Measurements from ENCODE around the gene PPP1R11.
"Not testable (repeated sequence)": the region's sequence is repeated elsewhere in the genome, so short reads cannot be mapped to it uniquely, and the experiment has no call there.

PPP1R11 gene

DNA sequence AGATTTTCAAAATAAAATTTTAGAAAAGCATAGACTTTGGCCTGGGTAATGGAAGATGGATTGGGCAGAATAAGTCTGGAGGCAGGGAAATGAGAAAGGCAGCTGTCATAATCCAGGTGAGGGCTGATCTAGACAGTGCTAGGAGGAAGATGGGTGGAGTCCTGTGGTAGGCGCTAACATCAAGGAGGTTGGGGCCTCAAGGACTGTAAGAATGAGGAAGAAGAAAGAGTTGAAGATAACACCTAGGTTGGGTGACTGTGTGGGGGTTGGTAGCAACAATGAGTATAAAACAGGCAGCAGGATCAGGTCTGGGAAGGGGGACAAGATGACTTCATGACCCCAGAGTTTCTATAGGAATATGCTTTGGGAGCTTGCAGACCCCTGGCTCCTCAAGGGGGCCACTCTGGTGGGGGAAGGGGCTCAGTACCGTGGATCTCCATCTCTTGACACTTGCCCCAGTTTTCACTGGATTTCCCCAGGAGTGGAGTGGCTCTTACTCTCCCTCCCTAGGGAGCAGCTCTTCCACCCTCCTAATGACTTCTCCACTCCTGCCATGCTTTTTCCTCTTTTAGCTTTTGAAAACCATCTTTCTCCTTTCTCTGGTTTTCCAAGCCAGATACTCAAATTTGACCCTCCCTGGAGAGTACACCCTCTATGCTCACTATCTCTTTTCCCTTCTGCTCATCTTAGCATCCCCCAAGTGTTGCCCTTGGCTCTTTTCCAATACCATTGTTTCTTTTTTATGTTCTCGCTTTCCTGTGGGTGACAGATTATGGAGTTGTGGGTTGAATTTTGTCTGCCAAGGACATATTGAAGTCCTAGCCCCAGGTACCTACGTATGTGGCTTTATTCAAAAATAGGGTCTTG is 31.1 kb downstream of the PPP1R11 start:
- no peak for DNase-seq (ENCODE audit: low read depth)

DNA sequence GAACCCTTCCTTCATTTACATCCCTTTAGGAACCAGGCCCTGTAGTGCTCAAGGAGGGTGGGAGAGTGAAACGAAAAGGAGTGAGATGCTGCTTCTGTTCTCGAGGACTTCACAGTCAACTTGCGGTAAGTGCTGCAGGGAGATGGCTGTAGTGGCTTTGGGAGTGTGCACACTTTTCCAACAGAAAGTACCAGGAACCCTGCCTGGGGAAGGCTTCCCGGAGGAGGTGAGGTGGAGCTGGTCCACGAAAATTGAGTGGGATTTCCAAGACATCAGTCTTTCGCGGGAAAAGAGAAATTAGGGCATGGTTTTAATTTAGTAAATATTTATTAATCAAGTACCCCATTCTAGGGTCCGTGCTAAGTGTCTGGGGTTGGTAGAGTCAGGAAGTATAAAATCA is 33.2 kb downstream of the PPP1R11 start:
- no peak for DNase-seq (ENCODE audit: low read depth)

DNA sequence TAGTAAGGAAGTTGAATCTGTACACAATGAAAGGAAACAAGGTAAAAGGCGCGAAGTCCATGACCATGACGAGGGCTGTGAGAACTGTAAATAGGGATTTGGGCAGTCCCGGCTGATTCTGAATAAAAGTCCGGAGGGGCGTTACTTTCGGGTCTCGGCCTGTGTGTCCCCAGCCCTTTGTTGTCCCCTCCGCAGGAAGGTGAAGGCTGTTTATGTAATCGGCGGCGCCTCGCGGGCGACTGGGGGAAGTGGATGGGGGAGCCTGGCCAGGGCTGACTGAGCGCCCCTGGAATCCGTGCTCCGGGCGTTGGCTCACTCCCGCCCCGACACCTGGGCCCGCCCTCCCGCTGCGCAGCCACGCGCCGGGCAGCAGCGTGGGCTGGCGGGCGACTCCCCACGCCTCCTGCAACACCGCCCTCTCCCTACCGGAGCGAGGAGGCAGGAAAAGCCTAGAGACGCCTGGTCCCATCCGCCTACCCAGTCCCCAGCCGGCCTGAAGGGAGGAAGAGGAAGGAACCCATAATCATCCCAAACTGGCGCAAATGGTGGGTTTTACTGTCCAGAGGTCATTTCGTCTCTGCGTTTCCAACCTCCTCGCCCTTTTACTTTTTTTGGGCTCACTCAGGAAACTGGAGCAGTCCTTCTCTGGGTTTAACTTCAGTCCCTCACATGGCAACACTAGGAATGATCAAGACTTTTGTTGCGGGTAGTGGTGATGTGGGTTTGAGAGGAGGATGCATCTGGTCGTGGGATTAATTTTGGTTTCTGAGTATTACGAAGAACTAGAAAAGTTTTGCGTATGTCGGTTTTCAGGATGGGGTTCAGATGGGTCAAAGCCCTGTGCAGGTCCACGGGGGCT is 33.8 kb downstream of the PPP1R11 start:
- no peak for DNase-seq (ENCODE audit: low read depth)

DNA sequence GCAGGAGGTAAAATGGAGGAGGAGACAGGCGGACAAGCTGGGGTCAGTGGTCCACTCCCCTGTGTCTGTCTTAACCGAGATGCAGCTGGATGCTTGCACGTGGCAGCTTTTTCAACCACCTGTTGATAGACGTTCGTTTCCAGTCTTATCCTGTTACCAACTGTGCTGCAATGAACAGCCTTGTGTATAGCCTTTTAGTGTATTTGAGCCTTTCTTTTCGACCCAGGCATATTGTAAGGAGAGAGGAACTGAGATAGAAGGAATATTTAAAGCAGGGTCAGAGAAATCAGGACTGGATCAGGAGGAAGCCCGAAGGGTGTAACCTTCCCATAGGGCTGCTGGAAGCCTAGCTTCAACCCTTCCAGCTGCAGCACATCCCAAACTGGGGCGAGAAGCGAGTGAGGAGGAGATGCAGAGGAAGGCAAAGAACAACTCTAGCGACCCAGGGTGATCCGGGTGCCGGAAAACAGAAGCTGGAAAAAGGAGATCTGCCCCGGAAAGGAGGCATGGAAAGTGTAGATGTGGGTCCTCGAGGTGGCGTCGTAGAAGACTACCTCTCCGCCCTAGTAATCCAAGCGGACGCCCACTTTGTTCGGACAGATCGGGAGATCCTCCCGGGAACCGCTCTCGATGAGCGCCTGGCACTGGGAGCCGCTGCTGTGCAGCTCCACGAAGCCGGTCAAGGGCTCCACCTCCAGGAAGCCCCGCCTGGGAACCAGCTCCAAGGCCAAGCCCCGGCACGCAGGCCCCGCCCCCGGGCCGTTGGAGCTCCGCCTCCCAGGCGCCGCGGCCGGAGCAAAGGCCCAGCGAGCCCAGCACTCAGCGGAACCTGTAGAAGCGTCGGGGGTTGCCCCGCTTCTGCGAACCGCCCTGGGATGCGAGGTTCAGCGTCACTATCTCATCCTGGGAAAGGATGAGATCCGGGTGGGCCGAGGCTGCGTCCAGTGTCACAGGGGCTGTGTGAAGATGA is 34.7 kb downstream of the PPP1R11 start:
- DNase-seq (ENCODE audit: low read depth): peak; percentile 43

DNA sequence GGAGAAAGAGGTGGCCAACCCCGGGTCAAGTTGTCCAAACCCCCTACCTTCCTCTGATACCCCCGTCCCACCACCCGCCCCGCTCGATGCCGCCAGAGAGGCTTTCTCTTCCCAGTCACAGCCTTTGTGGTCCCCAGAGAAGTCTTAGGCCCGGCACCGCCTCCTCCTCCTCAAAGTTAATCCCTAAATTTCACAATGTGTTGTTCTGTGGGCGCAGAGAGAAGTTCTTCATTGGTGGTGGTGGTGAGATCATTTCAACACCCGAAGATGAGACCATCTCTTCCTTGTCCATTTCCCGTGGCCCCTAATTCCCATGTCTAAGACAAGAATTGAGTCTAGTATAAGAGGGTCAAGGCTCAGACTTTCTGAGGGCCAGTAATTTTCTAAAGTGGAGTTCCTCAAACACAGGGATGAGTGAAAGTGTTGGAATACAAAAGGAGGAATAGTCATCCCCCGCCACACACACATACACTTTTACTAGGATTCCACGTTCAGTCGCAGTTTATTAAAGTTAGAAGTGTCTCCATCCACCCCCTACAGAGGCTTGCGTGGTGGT is 35.5 kb downstream of the PPP1R11 start:
- no peak for DNase-seq (ENCODE audit: low read depth)

DNA sequence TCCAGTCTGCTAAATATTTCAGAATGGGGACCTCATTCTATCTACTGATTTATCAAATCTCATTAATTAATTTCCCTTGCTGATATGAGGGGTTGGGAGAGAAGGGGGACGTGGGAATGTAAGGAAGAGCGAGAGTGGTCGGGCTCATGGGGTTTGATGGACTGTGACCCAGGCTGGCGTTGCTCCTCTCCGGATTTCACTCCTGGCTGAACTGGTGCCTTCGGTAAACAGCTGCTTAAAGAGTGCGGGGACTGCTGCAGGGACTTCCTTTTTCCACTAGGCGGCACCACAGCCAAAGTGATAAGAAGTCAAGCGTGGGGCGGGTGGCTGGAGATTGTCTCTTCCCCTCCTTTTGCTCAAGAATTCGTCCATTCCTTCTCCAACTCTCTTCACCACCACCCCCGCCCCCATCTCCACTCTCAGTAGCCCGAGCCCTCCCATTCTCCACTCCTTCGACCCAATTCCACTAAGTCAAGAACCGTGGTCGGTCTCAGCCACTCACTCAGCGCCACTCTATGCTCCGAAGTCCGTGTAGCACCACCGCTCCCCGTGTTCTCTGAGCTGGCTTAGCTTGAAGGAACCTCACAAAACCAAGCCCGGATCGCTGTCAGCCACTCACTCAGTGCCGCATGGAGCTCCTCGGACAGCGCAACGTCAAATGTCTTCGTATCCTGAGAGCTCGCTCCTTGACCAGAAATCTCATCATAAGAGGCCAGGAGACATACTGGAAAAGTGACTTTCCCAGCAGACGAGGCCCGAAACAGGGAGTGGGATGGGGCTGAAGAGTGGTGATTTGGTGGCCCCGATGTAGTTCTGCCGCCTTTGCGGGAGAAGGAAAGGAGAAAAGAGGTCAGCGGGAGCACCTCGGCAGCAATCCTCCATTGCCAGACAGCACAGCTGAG is 36.2 kb downstream of the PPP1R11 start:
- peak; percentile 73 for DNase-seq (ENCODE audit: low read depth)

DNA sequence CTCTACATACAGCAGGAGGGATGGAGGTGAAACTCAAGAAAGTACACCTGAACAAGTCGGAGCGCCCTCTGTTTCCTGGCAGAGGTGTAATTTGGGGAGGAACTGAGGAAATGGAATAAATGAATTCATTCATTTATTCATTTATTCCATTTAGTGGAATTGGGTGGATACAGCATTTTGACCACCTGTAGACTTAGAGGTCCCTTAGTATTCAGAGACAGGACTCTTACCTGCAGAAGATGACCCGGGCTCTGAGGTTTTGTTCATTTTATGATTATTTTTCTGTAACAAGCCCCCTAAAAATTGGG is 36.8 kb downstream of the PPP1R11 start:
- DNase-seq (ENCODE audit: low read depth): no peak

DNA sequence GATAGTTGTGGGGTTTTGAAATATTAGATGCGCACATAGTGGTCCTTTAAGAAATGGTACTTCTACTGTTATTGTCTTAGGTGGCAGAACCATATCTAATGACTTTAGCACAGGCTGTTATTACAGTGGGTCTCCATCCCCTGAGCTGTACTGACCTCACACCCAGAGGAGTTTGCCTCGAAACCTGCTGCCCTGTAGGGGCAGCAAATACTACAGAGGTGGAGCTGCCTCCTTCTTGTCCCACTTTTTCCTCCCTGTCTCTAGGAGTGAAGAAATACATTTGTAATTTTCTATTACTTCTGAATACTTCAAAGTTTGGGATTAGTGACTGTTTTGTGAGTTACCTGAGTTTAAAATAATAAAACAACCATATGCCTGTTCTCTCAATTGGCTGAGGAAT is 37.7 kb downstream of the PPP1R11 start:
- DNase-seq (ENCODE audit: low read depth): no peak

DNA sequence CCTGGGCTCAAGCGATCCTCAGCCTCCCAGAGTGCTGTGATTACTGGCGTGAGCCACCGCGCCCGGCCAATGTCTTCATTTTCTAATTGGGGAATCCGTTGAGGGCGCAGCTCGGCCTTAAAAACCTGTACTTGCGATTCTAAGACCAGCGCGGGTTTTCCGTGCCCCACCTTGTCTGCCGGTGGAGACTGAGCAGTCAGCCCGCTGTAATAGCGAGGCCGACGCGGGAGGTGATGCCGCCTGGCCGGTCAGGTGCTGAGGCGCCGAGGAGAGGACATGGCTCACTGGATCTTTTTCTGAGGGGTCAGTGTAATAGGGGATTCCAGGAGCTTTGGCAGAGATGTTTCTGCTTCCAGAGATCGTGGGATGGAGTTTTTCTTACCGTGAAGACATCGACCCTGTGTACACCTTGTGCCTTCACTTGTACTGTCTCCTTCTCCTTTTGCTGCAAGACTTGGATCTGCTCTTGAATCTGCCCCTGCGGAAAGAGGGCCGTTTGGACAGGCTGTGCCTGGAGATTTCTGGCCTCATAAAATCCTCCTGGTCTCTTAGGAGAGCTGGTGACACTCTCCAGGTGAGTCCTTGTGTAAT is 44.4 kb downstream of the PPP1R11 start:
- no peak for DNase-seq (ENCODE audit: low read depth)

DNA sequence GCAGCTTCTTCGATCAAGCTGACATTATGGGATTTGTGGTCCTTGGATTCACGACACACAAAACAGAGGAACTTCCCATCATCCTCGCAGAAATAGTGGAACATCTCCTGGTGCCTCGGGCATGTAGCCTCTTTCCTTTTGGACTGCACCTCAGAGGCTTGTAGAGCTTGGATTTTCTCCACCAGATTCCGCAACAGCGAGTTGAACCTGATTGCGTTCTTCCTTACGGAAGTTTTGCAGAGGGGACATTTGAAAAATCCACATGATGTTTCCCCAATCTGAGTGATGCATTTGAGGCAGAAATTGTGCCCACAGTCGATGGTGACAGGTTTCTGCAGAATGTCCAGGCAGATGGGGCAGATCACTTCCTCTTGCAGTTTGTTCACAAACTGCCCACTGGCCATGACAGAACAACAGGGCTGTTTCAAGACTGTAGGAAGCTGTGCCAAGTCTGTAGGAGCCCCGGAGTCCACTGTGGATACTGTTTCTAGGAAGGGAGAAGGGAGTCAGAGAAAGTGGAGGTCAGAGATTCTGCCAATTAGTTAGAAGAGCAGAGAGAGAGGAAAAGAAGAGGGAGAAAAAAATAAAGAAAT is 45.5 kb downstream of the PPP1R11 start:
- DNase-seq (ENCODE audit: low read depth): no peak

DNA sequence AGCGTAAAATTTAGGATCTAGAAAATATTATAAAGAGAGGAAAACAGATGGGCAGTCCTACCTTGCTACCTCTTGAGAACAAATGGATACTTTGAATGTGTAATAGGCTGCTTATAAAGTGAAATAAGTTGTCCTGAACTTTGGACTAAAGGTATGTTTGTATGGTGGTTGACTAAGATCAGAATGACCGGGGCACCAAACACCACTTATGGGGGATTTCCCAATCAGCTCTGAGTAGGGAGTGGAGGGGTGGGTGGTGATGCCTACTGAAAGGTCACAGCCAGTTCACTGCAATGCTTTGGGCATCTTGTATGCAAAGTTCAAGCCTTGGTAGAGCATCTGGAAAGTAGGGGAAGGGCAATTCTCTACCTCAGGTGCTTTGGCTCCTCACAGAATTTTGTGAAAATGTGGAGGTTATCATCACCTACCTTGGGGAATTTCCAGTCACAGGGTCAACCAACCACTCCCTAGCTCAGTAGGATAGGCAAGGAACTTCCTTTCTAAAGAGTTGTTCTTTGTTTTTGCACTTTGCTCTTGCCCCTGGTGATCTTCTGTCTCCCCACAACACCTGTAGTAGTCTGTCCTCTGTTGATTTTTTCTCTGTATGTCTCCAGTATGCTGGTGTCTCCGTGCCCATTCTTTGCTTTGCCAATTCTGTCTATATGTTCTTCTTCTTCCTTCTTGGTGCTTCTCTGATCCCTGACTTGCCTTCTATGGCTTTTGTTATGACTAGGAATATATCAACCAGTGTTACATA is 46.2 kb downstream of the PPP1R11 start, which contains the start of gene TRIM31:
Gene TRIM31, minus strand, starts transcription at position 88 of the 757 bp plus-strand sequence. CDS start 285 bp downstream, outside the sequence.
- no peak for DNase-seq (ENCODE audit: low read depth)

DNA sequence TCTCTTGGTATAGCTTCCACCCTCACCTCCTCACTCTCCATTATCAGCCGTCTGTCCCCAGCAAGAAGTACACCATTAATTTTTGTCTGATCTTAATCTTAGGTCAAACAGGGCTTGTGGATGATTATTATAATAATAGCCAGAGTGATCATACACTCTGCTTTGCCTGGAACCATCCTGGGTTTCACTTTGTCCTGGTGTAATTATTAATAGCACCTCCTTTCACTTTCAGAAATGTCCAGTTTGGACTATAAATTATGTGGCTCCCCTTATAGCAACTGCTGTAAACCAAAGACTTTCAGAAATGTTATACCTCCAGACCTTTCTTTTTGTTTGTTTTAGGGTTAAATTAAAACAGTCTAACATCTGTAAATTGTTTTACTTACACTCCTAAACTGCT is 46.8 kb downstream of the PPP1R11 start:
- DNase-seq (ENCODE audit: low read depth): no peak

DNA sequence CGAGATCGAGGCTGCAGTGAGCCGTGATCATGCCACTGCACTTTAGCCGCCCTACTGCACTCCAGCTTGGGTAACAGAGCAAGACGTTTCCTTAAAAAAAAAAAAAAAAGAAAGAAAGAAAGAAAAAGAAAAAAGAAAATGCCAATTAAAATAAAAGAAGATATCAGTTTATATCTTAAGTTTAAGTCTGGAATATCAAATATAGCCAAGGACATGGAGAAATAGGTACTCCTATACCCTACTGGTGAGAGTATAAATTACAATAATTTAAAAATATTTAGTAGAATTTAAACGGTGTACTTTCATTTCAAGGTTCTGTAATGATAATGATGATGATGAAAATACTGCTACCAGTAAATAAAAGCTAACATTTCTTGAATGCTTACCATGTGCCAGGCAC is 49.7 kb downstream of the PPP1R11 start:
- DNase-seq (ENCODE audit: low read depth): no peak

DNA sequence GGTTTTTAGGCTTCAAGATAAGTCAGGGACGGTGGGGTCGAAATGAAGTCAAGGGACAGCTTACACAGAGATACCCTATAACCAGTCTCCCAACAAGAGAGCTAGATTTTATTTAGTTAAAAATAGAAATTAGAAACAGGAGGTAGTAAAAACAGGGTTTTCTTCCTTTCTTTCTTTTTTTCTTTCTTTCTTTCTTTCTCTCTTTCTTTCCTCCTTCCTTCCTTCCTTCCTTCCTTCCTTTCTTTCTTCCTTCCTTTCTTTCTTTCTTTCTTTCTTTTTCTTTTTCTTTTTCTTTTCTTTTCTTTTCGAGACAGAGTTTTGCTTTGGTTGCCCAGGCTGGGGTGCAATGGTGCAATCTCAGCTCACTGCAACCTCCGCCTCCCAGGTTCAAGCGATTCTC is 51.7 kb downstream of the PPP1R11 start:
- not testable (repeated sequence) for DNase-seq (ENCODE audit: low read depth)
